ENCODE measurements around the gene C1QTNF2.

DNA sequence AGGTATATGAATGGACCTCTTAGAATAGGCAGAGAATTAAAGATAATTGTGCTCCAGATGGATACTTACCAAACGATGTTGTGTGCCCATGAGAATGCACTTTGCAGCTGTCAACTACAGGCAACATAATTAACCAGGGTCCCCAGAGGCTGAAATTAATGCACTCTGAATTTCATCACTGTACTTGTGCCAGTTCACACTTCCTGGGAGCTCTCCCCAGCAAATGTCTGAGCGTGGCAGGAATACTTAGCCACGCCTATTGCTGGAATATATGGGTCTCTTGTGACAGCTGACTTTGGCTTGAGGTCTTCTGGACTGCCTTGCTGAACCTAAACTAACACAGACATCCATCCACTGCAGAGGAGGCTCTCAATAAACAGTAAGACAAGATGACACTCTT, 11.9 kb upstream of the C1QTNF2 start:
- TF ChIP-seq POLR2A (IDR thresholded peaks at IDR 0.05; ENCODE audit: low read depth, low read length) (no peak), POU2F2 (IDR thresholded peaks at IDR 0.05; ENCODE audit: low read depth, low read length) (no peak)

Data from GM12891 (cell line).